Muscle layer of duodenum (tissue), 2 donors: Measurements from ENCODE around the gene CIB2.

Experiments used
- H3K27ac ChIP-seq: one replicate; pipeline ENCODE4 v1.7.0; 2013; ENCODE audit warnings: mild to moderate bottlenecking, low read length
- H3K27me3 ChIP-seq: one replicate; pipeline ENCODE4 v1.7.0; 2013; ENCODE audit warnings: low read depth, mild to moderate bottlenecking, control low read depth, low read length
- H3K36me3 ChIP-seq, 2 donors: one replicate each; pipeline ENCODE4 v1.7.0; 2013; ENCODE audit warnings: low read length in 2 of 2, control low read depth in 1 of 2, mild to moderate bottlenecking in 1 of 2; ENCODE audit not compliant: insufficient read depth in 2 of 2, control insufficient read depth in 1 of 2
- H3K4me1 ChIP-seq, 2 donors: one replicate each; pipeline ENCODE4 v1.7.0; 2013; ENCODE audit warnings: low read length in 2 of 2, mild to moderate bottlenecking in 2 of 2, control low read depth in 1 of 2, moderate library complexity in 1 of 2; ENCODE audit not compliant: insufficient read depth in 2 of 2, control insufficient read depth in 1 of 2
- H3K4me3 ChIP-seq, 2 donors: one replicate each; pipeline ENCODE4 v1.7.0; 2013; ENCODE audit warnings: low read length in 2 of 2, low read depth in 1 of 2, mild to moderate bottlenecking in 1 of 2
- H3K9me3 ChIP-seq, 2 donors: one replicate each; pipeline ENCODE4 v1.7.0; 2013; ENCODE audit warnings: low read length in 2 of 2, control low read depth in 1 of 2, mild to moderate bottlenecking in 1 of 2; ENCODE audit not compliant: control insufficient read depth in 1 of 2
- donor health status: healthy.

The CIB2 gene

DNA sequence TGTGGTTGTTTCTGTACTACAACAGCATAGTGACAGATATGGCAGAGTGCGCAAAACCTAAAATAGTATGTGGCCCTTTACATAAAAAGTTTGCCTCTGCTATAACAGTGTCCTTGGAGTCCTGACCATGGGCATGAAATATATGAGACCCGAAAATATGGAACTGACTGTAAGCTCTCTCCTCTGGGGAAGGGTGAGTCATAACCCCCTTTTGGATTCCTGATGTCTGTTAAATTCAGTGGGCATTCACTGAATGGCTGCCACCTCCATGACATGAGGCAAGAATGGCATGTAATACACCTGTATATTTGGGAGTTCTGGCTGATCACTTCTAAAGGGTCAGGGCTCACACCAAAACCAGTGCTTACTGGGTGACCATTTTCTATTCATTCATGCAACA, 59.9 kb downstream of the CIB2 start:
- no peaks in the 10 kb centered on the region for H3K36me3 ChIP-seq
- no peak overlapping the region for H3K4me3 ChIP-seq
- H3K27ac ChIP-seq: peak overlapping the region; percentile 88
- no peaks in the 10 kb centered on the region for H3K27me3 ChIP-seq
- H3K9me3 ChIP-seq: no peaks in the 10 kb centered on the region
- peaks cover 61 to 71% of the 10 kb centered on the region in 2 donors for H3K4me1 ChIP-seq

DNA sequence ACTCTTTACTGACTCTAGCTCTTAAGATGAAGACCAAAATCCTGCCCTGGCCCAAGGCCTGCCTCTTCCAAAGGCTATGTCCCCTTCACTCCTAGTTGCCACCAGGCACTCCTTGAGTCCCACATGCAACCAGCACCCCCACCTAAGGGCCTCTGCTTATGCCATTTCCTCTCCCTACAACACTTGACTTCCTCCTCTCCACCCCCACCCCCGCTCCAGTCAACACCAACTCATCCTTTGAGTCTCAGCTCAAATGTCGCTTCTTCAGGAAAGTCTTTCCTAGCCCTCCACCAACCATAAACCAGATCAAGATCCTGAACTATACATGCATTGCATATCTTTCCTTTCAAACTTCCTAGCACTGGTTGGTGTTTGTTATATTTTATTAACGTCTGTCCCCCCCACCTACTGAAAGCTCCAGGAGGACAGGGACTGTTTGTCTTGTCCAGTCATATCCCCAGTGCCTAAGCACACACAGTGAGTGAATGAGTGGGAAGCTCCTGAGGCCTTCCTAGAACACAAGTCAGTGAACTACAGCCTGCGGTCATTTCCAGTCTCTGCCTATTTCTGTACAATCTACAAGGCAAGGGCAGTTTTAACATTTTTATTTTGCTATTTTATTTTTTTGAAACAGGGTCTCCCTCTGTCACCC, 61.1 kb downstream of the CIB2 start:
- Histone ChIP-seq H3K4me3 (no peak overlapping the region), H3K27ac (peak overlapping the region; percentile 71), H3K27me3 (no peaks in the 10 kb centered on the region), H3K36me3 (peaks cover 0 to 1% of the 10 kb centered on the region in 2 donors), H3K4me1 (peaks cover 60 to 74% of the 10 kb centered on the region in 2 donors), H3K9me3 (no peaks in the 10 kb centered on the region)

DNA sequence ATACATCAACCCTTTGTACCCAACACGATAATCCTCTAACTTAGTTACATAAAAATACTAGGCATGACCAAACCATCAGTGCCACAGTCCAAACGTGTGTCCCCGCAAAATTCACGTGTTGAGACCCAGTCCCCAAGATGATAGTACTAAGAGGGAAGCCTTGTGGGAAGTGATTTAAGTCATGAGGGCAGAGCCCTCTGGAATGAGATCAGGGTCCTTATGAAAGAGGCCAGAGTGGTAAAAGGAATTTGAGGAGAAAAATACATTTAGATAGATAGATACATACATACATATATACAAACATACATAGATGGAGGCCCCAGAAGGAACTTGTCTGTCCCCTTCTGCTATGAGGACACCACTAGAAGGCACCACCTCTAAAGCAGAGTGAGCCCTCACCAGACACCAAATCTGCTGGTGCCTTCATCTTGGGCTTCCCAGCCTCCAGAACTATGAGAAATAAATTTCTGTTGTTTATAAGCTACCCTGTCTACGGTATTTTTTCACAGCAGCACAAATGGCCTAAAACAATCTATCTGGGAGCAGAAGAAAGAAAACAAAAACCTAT, 61.7 kb downstream of the CIB2 start:
- Histone ChIP-seq H3K27ac (peak overlapping the region; percentile 71), H3K9me3 (no peaks in the 10 kb centered on the region), H3K4me3 (peak overlapping the region in 1 of 2 donors; percentile 12), H3K36me3 (peaks cover 0 to 5% of the 10 kb centered on the region in 2 donors), H3K27me3 (no peaks in the 10 kb centered on the region), H3K4me1 (peaks cover 64 to 80% of the 10 kb centered on the region in 2 donors)

DNA sequence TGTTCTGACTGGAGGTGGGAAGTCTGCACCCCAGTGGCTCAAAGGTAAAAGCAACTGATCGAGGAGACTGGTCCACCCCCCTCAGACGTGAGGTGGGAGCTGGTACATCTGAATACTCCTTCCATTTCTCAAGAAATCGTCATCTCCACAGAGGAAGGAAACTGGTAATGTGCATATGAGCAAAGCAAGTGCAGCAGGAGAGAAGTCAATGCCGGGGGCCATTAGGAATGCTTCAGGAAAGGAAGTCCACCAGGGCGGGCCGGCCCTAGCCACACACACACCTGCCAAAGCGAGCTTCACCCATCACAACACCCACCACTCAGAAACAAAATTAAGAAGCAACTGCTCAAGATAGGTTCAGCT, 62.2 kb downstream of the CIB2 start:
- no peaks in the 10 kb centered on the region for H3K27me3 ChIP-seq
- peaks cover 66 to 85% of the 10 kb centered on the region in 2 donors for H3K4me1 ChIP-seq
- H3K27ac ChIP-seq: peak overlapping the region; percentile 71
- H3K4me3 ChIP-seq: peak overlapping the region in 1 of 2 donors; percentile 12
- H3K36me3 ChIP-seq: peaks cover 0 to 5% of the 10 kb centered on the region in 2 donors
- H3K9me3 ChIP-seq: no peaks in the 10 kb centered on the region

DNA sequence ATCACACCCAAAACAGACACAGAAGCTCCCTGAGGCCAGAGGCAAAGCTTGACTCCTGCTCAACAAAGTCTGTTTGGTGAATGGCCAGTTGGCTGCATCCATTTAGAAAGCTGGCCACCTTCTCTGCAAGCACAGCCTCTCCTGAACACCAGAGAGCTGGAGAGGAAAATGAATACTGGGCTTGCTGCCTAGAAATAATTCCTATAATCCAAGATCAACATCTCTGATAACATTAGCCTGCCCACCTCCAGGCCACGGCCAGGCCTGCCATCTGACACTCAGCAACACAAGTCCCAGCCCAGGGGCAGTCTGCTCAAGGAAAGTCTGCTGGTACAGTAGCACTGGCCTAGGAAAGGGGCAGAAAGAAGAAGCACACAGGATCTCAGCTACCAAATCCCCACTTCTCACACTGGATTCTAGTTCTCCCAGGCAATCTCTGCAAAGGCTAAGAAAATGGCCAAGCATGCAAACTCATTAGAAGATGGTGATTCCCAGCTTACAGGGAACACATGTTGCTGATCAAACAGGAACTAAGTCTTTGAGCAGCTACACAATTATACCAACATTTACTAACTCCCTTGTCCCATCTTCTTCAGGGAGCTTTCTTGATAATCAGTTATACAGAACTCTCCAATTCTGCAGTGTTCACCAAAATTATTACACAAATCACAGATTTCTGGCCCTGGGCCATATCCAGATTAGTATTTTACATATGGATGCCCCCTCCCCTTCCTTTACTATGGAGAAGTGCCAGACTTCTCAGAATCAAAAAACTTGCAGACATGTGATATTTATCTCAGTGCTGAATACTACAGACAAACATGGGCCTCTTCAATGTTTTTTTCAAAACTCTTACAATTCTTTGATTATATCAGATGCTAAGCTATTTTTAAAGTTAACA, 63.7 kb downstream of the CIB2 start:
- H3K36me3 ChIP-seq: peaks cover 0 to 5% of the 10 kb centered on the region in 2 donors
- H3K27me3 ChIP-seq: no peaks in the 10 kb centered on the region
- H3K4me3 ChIP-seq: no peak overlapping the region
- no peaks in the 10 kb centered on the region for H3K9me3 ChIP-seq
- H3K27ac ChIP-seq: peak overlapping the region; percentile 71
- peaks cover 71 to 89% of the 10 kb centered on the region in 2 donors for H3K4me1 ChIP-seq

DNA sequence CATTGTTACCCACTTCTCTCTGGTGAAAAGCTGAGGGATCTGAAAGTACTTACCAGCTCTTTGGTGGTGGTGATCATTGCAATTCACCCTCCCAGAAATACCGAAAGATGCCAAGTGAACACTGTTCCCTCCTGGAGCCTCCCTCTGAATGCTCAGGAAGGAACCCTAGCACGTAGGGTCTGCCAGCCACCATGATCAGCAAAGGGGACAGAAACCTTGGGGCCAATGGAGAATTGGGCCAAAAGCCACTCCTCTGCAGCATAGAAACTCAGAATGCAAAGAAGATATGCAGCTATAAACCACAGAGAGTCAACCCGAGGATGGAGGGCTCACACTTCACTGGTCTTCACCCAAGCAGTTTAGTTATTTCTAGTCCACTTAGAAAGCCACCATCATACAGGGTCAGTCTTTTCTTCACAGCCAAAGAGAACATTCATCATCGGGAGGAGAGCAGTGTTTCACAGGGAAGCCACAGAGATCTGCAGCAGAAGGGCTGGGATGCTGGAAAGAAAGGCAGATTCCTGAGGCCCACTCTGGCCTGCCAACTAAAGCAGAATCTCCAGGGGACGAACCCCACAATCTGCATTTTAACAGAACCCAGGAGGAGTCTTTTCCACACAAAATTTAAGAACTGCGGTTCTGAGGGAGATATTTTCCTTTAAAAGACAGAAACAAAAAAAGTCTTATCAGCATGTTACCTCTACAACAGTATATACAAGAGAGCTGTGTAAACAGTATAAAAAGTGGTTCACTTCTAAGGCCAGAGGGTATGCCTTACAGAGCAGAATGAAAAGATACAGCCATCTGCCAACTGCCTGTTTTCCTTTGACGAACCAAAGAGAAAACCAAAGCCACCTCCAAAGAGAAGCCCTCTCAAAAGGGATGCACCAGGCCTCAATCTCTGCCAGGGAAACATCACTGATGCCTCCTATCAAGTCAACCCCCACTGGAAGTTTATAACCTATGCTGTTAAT, 65.0 kb downstream of the CIB2 start:
- H3K36me3 ChIP-seq: peaks cover 0 to 5% of the 10 kb centered on the region in 2 donors
- H3K4me1 ChIP-seq: peaks cover 58 to 88% of the 10 kb centered on the region in 2 donors
- H3K9me3 ChIP-seq: no peaks in the 10 kb centered on the region
- peak overlapping the region; percentile 85 for H3K27ac ChIP-seq
- H3K4me3 ChIP-seq: no peak overlapping the region
- H3K27me3 ChIP-seq: no peaks in the 10 kb centered on the region

DNA sequence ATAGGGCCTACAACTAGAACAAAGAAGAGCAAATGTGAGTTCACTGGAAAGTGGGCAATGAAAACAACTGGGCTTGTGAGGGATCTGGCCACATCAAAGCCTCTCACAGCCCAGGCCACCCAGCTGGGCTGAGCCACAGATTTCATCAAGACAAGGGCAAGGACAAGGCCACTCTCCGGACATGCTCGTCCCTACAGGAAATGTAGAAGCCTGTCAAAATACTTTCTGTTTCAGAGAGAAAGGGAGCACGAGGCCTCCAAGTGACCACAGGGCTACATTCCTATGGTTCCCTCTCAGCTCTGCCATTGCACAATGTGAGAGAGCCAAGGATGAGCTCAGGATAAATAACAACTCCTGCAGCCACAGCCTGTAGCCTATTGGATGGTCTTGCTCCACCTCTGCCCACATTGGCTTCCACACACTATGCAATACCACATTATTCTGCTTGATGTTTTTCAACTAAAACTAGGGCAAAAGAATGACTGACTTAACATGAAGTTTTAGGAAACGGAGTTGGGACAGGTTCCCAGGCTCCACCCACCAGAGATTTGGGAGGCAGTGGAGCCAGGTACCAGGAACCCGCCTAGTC, 65.9 kb downstream of the CIB2 start:
- Histone ChIP-seq H3K27me3 (no peaks in the 10 kb centered on the region), H3K4me3 (no peak overlapping the region), H3K9me3 (no peaks in the 10 kb centered on the region), H3K36me3 (peaks cover 0 to 5% of the 10 kb centered on the region in 2 donors), H3K27ac (peak overlapping the region; percentile 85), H3K4me1 (peaks cover 56 to 83% of the 10 kb centered on the region in 2 donors)

DNA sequence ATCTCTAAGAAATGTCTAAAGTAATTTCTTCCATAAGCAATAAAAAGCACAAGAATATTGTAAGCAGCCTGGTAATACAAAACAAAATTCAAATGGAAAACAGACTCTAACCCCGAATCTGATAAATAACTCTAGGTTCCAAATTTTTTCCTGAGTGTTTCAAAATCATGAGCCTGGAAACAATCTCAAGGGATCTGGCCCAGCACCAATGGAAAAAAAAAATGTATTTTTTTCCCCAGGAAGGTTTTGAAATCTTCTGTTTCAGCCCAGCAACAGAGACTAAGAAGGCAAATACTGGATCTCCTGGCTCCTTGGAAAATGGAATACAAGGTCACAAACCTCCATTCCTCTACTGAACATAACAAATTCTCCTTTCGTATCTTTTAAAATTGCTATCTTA, 66.7 kb downstream of the CIB2 start:
- peaks cover 0 to 5% of the 10 kb centered on the region in 2 donors for H3K36me3 ChIP-seq
- no peaks in the 10 kb centered on the region for H3K27me3 ChIP-seq
- peaks cover 54 to 78% of the 10 kb centered on the region in 2 donors for H3K4me1 ChIP-seq
- no peak overlapping the region for H3K4me3 ChIP-seq
- peak overlapping the region; percentile 85 for H3K27ac ChIP-seq
- no peaks in the 10 kb centered on the region for H3K9me3 ChIP-seq

DNA sequence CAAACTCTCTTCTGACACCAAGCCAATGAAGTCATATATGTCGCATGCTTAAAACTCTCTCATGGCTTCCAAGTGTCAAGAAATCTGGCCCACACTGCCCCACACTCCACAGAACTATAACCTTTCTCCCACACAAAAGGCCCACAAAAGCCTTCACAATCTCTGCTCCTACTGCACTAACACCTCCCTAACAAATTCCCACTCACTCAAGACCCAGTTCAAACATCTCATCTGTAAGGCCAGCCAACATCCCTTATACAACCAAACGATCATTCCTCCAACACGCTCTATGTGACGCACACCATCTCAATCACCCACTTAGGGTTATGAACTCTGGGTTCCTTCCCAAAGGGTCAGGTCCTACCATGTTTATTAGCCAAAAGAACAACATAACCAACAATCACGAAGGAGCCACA, 67.3 kb downstream of the CIB2 start:
- Histone ChIP-seq H3K4me1 (peaks cover 53 to 78% of the 10 kb centered on the region in 2 donors), H3K36me3 (peaks cover 0 to 5% of the 10 kb centered on the region in 2 donors), H3K27ac (peak overlapping the region; percentile 85), H3K9me3 (no peaks in the 10 kb centered on the region), H3K4me3 (no peak overlapping the region), H3K27me3 (no peaks in the 10 kb centered on the region)

DNA sequence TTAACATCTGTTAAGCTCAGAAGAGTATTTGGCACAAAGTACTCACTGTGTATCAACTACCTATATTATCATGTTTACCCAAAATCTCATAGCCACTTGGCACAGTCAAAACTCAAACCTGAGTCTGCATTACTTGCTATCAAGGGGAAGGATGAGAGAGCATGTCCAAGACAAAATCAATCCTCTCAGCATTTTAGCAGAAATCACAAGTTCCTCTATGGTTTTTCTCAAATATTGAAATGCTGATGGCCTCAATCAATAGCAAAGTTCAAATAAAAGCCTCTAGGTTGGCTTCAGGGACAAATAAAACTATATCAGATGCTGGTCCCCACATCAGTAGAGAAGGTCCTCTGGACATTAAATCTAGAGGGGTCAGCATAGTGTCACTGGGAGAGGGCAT, 68.0 kb downstream of the CIB2 start:
- peaks cover 0 to 5% of the 10 kb centered on the region in 2 donors for H3K36me3 ChIP-seq
- H3K27me3 ChIP-seq: no peaks in the 10 kb centered on the region
- H3K4me3 ChIP-seq: no peak overlapping the region
- peaks cover 53 to 72% of the 10 kb centered on the region in 2 donors for H3K4me1 ChIP-seq
- peak overlapping the region; percentile 85 for H3K27ac ChIP-seq
- H3K9me3 ChIP-seq: no peaks in the 10 kb centered on the region
